ENCODE measurements around the gene VAX1. TPM values are rescaled to one million over a fixed set of nuclear protein-coding genes. Genes with fewer than 3 reads are reported as not detected.

VAX1 gene
- total RNA-seq, 6 donors from 2014 or later: not detected

- TF ChIP-seq CTCF (IDR thresholded peaks at IDR 0.05) (no peak), POLR2A (IDR thresholded peaks at IDR 0.05) (no peak), POLR2AphosphoS5 (IDR thresholded peaks at IDR 0.05) (no peak), EP300 (IDR thresholded peaks at IDR 0.05) (no peak)
- Histone ChIP-seq H3K27ac (no peak overlapping the region), H3K4me1 (peaks cover 17 to 40% (median 27%) of the 10 kb centered on the region in 4 donors), H3K27me3 (peaks cover 0 to 56% (median 31%) of the 10 kb centered on the region in 4 donors), H3K36me3 (no peaks in the 10 kb centered on the region), H3K9me3 (no peaks in the 10 kb centered on the region), H3K4me3 (no peak overlapping the region)
- DNase-seq: no peak
- WGBS, 2 donors: 13 to 26% methylated on average over 6 of the region's 6 CpGs
- no peak for ATAC-seq (ENCODE audit: low FRiP score in 2 of 2)
These were observed 32.2 kb upstream of the VAX1 start for GRCh38 chr10:117170244-117170643.

GRCh38 chr10:117169480-117169879 lies 31.4 kb upstream of the VAX1 start:
- Histone ChIP-seq H3K36me3 (no peaks in the 10 kb centered on the region), H3K27ac (no peak overlapping the region), H3K4me3 (no peak overlapping the region), H3K27me3 (peaks cover 0 to 63% (median 33%) of the 10 kb centered on the region in 4 donors), H3K9me3 (no peaks in the 10 kb centered on the region), H3K4me1 (peaks cover 19 to 39% (median 27%) of the 10 kb centered on the region in 4 donors)
- no peak for TF ChIP-seq POLR2A (IDR thresholded peaks at IDR 0.05)
- TF ChIP-seq POLR2AphosphoS5 (IDR thresholded peaks at IDR 0.05): no peak
- 19 to 20% methylated on average over 2 of the region's 2 CpGs for WGBS, 2 donors
- no peak for ATAC-seq (ENCODE audit: low FRiP score in 2 of 2)
- no peak for DNase-seq

DNA sequence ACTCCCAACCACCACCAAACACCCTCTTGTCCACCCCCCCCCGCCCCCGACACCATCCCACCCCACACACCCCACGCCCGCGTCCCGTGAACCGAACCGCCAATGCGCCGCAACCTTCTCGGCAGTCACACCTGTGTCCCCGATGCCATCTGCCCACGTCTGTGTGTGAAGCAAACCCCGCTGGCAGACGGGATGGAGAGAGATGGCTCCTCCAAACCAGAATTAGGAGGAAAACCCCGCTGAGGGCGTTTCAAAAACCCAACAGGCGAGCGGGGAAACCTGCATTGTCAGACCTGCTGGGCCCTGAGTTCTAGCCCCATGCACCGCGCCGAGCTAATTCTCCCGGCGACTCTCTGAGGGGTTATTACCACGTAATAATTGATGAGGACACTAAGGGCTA lies 30.7 kb upstream of the VAX1 start:
- no peaks in the 10 kb centered on the region for H3K9me3 ChIP-seq
- 5 to 6% methylated on average over 15 to 25 of the region's 25 CpGs for WGBS, 2 donors
- H3K4me1 ChIP-seq: peaks cover 20 to 41% (median 27%) of the 10 kb centered on the region in 4 donors
- ATAC-seq (ENCODE audit: low FRiP score in 2 of 2) (no peak), DNase-seq (no peak)
- no peak overlapping the region for H3K4me3 ChIP-seq
- peaks cover 0 to 68% (median 35%) of the 10 kb centered on the region in 4 donors for H3K27me3 ChIP-seq
- no peak for TF ChIP-seq POLR2A (IDR thresholded peaks at IDR 0.05)
- TF ChIP-seq CTCF (IDR thresholded peaks at IDR 0.05): no peak
- TF ChIP-seq POLR2AphosphoS5 (IDR thresholded peaks at IDR 0.05): no peak
- no peak for TF ChIP-seq EP300 (IDR thresholded peaks at IDR 0.05)
- H3K36me3 ChIP-seq: no peaks in the 10 kb centered on the region
- H3K27ac ChIP-seq: no peak overlapping the region

GRCh38 chr10:117167789-117168674 lies 30.0 kb upstream of the VAX1 start:
- peak; percentile 77 to 93 (median 90) for TF ChIP-seq CTCF (IDR thresholded peaks at IDR 0.05)
- no peak for TF ChIP-seq POLR2A (IDR thresholded peaks at IDR 0.05)
- 5 to 8% methylated on average over 41 to 51 of the region's 75 CpGs for WGBS, 2 donors
- peak; percentile 87 to 92 for ATAC-seq (ENCODE audit: low FRiP score in 2 of 2)
- H3K36me3 ChIP-seq: no peaks in the 10 kb centered on the region
- H3K27me3 ChIP-seq: peaks cover 0 to 75% (median 38%) of the 10 kb centered on the region in 4 donors
- no peak overlapping the region for H3K27ac ChIP-seq
- peak overlapping the region in 3 of 4 donors; percentile 6 to 20 (median 8) for H3K4me3 ChIP-seq
- peak; percentile 70 to 95 for DNase-seq
- H3K4me1 ChIP-seq: peaks cover 26 to 47% (median 34%) of the 10 kb centered on the region in 4 donors
- no peaks in the 10 kb centered on the region for H3K9me3 ChIP-seq

GRCh38 chr10:117167346-117167788 lies 29.3 kb upstream of the VAX1 start:
- Histone ChIP-seq H3K4me1 (peaks cover 32 to 54% (median 41%) of the 10 kb centered on the region in 4 donors), H3K36me3 (no peaks in the 10 kb centered on the region), H3K4me3 (peak overlapping the region in 1 of 4 donors; percentile 6), H3K27me3 (peaks cover 0 to 80% (median 41%) of the 10 kb centered on the region in 4 donors), H3K9me3 (no peaks in the 10 kb centered on the region), H3K27ac (no peak overlapping the region)
- peak in 1 of 2 donors; percentile 57 for DNase-seq
- TF ChIP-seq POLR2A (IDR thresholded peaks at IDR 0.05): no peak
- no peak for TF ChIP-seq CTCF (IDR thresholded peaks at IDR 0.05)
- 19 to 21% methylated on average over 9 to 21 of the region's 21 CpGs for WGBS, 2 donors
- ATAC-seq (ENCODE audit: low FRiP score in 2 of 2): peak in 1 of 2 donors; percentile 11

Measured in upper lobe of left lung (tissue), 6 donors.